NCI-H460 (cell line): ENCODE data around the gene TRIP12. TPM values are rescaled to one million over a fixed set of nuclear protein-coding genes. Genes with fewer than 3 reads are reported as not detected.
A peak's percentile ranks its signal among the peaks of the same experiment; 100 is the strongest.
"Not testable (repeated sequence)": the region's sequence is repeated elsewhere in the genome, so short reads cannot be mapped to it uniquely, and the experiment has no call there.

Experiments
- DNase-seq: peaks from one replicate; pipeline ENCODE4 v3.0.0-alpha.2; 2016; ENCODE audit warnings: low read depth; ENCODE audit errors: extremely low read depth
- small RNA-seq, 2 experiments: library from RNA; depleted of rRNA; stranded (forward); fragments of <200 nt; gene quantifications; one replicate each; pipeline ENCODE3, GENCODE V24; 2014
- total RNA-seq: library from RNA; depleted of rRNA; stranded (reverse); fragments of >200 nt; shearing (Covaris generic); gene quantifications from 2 replicates; pipeline ENCODE4 v1.2.3, GENCODE V29; 2014; rRNA removed

The TRIP12 gene
- total RNA-seq, 1 experiment from 2014 or later: 117 TPM

DNA sequence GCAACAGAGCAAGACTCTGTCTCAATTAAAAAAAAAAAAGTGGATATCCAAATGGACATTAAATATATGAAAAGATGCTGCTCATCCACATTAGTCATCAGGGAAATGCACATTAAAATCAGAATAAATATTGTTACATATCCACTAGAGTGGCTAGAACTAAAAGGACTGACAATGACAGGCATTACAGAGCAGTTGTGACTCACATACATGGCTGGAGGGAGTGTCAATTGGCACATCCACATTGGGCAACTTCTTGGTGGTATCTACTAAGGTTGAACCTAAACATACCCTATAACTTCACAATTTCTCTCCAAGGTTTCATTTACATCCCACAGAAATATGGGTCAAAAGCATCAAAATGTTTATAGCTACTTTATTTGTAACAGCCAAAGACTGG, 193.4 kb downstream of the TRIP12 start:
- no peak for DNase-seq

DNA sequence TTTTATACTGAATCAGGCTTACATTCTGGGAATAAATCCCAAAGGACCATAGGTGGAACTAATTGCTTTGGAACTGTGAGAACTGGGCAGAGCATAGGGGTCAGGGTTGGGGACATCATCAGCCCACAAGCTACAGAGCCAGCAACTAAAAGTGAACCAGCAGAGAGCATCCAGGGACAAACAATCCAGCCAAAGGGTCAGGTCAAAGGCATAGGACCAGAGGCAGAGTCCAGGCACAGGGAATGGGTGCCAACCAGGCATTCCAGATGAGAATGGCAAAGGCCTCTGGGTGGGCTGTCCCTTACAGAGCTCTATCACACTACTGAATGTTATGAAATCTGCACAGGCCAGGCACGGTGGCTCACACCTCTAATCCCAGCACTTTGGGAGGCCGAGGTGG, 195.2 kb downstream of the TRIP12 start:
- peak; percentile 56 for DNase-seq

GRCh38 chr2:229725716-229726574, 195.9 kb downstream of the TRIP12 start:
- peak; percentile 97 for DNase-seq

- DNase-seq: not testable (repeated sequence)
These were observed 198.6 kb downstream of the TRIP12 start for GRCh38 chr2:229723192-229723591.

DNA sequence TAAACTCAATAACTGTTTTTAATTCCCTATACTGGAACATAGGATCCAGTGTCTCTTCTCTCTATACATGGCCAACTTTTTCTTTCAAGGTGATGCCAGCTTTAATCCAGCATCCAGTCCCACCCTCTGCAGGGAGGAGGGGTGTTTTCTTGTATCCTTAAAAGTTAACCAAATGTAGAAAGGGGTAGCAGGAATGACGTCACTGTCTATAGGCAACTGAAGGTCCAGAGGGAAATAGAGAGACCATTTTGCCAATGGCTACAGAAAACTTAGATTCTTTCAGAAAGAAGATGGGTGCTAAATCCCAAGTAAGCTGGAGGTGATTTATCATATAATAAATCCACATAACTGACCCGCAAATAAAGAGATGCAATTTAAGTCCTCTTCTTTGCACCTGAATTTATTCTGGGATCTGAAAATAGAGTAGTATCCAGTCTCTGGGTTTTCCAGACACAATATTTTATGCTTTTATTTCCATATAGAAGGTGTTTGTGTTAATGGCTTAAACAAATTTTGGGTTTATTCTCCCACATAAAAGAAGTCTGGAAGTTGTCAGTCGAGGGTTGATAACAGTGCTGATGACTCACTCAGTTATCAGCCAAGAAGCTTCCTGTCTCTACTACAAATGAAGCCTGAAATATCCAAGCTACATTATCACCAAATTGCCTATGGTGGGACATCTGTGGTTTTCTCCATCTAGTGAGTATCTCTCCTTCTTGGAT, 201.7 kb downstream of the TRIP12 start:
- no peak for DNase-seq

DNA sequence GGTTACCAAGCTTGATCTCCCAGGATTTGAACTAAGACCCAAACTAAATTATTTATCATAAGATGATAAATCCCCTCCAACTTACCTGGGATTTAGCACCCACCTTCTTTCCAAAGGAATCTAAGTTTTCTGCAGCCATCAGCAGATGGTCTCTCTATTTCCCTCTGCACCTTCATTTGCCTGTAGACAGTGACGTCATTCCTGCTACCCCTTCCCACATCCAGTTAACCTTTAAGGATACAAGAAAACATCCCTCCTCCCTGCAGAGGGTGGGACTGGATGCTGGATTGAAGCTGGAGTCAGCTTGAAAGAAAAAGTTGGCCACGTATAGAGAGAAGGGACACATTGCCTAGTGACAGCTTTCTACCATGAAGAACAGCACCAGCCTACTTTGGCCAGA, 203.8 kb downstream of the TRIP12 start:
- no peak for DNase-seq

GRCh38 chr2:229715895-229716507, 205.8 kb downstream of the TRIP12 start:
- peak; percentile 61 for DNase-seq

- DNase-seq: peak; percentile 74
These were observed 206.9 kb downstream of the TRIP12 start for GRCh38 chr2:229714736-229715541.

GRCh38 chr2:229714080-229714735, 207.6 kb downstream of the TRIP12 start, which contains the start of gene DNER:
DNER (minus strand) TSS chr2:229714555; CDS start chr2:229714423, 132 bp downstream.
- DNase-seq: no peak

Small RNA genes lying within 50 kb of the gene (small RNA-seq; reads per million reads assigned to genes)
- 0 reads per million in 2 experiments for gene RNU6-613P
- 0 reads per million in 2 experiments for gene RNU6-964P

Other genes with a start within 250 kb of the TRIP12 start
- gene DNER, start 207.5 kb downstream of the TRIP12 start, total RNA-seq: 107 and 111 TPM in 2 replicates
- gene FBXO36, start 494 bp upstream of the TRIP12 start, total RNA-seq: 1.4 and 1.9 TPM in 2 replicates
- 27.6 and 28.4 TPM in 2 replicates for gene SLC16A14, start 146.9 kb upstream of the TRIP12 start, total RNA-seq